IPS-18a (cell line): ENCODE data around the gene AKAP4.

Experiments used
- H3K27ac ChIP-seq: one replicate; pipeline ENCODE4 v1.5.1; 2013; ENCODE audit warnings: low read length
- H3K27me3 ChIP-seq: one replicate; pipeline ENCODE4 v1.6.1; 2013; ENCODE audit warnings: mild to moderate bottlenecking, low read length; ENCODE audit not compliant: control insufficient read depth, insufficient read depth
- H3K36me3 ChIP-seq: one replicate; pipeline ENCODE4 v1.6.1; 2013; ENCODE audit warnings: low read depth, low read length; ENCODE audit not compliant: control insufficient read depth
- H3K4me1 ChIP-seq: one replicate; pipeline ENCODE4 v1.6.1; 2013; ENCODE audit warnings: low read depth, low read length; ENCODE audit not compliant: control insufficient read depth
- H3K4me3 ChIP-seq: one replicate; pipeline ENCODE4 v1.5.1; 2013; ENCODE audit warnings: low read length
- H3K9ac ChIP-seq: one replicate; pipeline ENCODE4 v1.6.1; 2013; ENCODE audit warnings: mild to moderate bottlenecking, low read length, moderate library complexity
- H3K9me3 ChIP-seq: one replicate; pipeline ENCODE4 v1.6.1; 2013; ENCODE audit warnings: low read depth, low read length; ENCODE audit not compliant: control insufficient read depth

Gene AKAP4

GRCh38 chrX:50200907-50201306, at the start of gene AKAP4:
Gene AKAP4, minus strand, starts transcription at chrX:50201007. Its CDS starts 118 bp downstream, at chrX:50200889.
- no peaks in the 10 kb centered on the region for H3K4me1 ChIP-seq
- no peak within 1 kb of the TSS for H3K9ac ChIP-seq
- peaks cover 19% of the 10 kb centered on the region for H3K9me3 ChIP-seq
- H3K27me3 ChIP-seq = no peaks in the 10 kb centered on the region
- no peak within 1 kb of the TSS for H3K4me3 ChIP-seq
- H3K27ac ChIP-seq = no peak within 1 kb of the TSS
- no peaks in the 10 kb centered on the region for H3K36me3 ChIP-seq

- no peak overlapping the region for H3K4me3 ChIP-seq
- H3K27ac ChIP-seq = no peak overlapping the region
- no peaks in the 10 kb centered on the region for H3K27me3 ChIP-seq
- no peaks in the 10 kb centered on the region for H3K36me3 ChIP-seq
- H3K9me3 ChIP-seq = peaks cover 17% of the 10 kb centered on the region
- no peaks in the 10 kb centered on the region for H3K4me1 ChIP-seq
- no peak overlapping the region for H3K9ac ChIP-seq
Measured at GRCh38 chrX:50211510-50211909, 10.7 kb upstream of the AKAP4 start.

GRCh38 chrX:50206753-50207152, 5.9 kb upstream of the AKAP4 start:
- no peak overlapping the region for H3K9ac ChIP-seq
- no peaks in the 10 kb centered on the region for H3K4me1 ChIP-seq
- no peak overlapping the region for H3K4me3 ChIP-seq
- no peaks in the 10 kb centered on the region for H3K36me3 ChIP-seq
- H3K27ac ChIP-seq = no peak overlapping the region
- peaks cover 22% of the 10 kb centered on the region for H3K9me3 ChIP-seq
- H3K27me3 ChIP-seq = no peaks in the 10 kb centered on the region

GRCh38 chrX:50204364-50204899, 3.6 kb upstream of the AKAP4 start, which contains the start of gene CCNB3:
Gene CCNB3, plus strand, starts transcription at chrX:50204765. Its CDS starts 80,399 bp downstream, at chrX:50285164.
- H3K9ac ChIP-seq = peak within 1 kb of the TSS; percentile 52
- peaks cover 10% of the 10 kb centered on the region for H3K9me3 ChIP-seq
- no peak within 1 kb of the TSS for H3K27ac ChIP-seq
- H3K4me3 ChIP-seq = peak within 1 kb of the TSS; percentile 53
- H3K36me3 ChIP-seq = no peaks in the 10 kb centered on the region
- no peaks in the 10 kb centered on the region for H3K4me1 ChIP-seq
- no peaks in the 10 kb centered on the region for H3K27me3 ChIP-seq

- Histone ChIP-seq H3K9me3 (peaks cover 15% of the 10 kb centered on the region), H3K4me1 (no peaks in the 10 kb centered on the region)
Measured at GRCh38 chrX:50202539-50202938, 1.7 kb upstream of the AKAP4 start.

GRCh38 chrX:50198348-50198747, 2.5 kb downstream of the AKAP4 start:
- no peaks in the 10 kb centered on the region for H3K4me1 ChIP-seq
- H3K36me3 ChIP-seq = no peaks in the 10 kb centered on the region
- no peak overlapping the region for H3K27ac ChIP-seq
- peaks cover 14% of the 10 kb centered on the region for H3K9me3 ChIP-seq
- no peak overlapping the region for H3K4me3 ChIP-seq
- H3K9ac ChIP-seq = no peak overlapping the region
- H3K27me3 ChIP-seq = no peaks in the 10 kb centered on the region

More at GRCh38 chrX:50202539-50202938, 1.7 kb upstream of the AKAP4 start:
- Histone ChIP-seq H3K27me3 (no peaks in the 10 kb centered on the region), H3K9ac (no peak overlapping the region), H3K4me3 (no peak overlapping the region), H3K36me3 (no peaks in the 10 kb centered on the region), H3K27ac (no peak overlapping the region)

- no peak overlapping the region for H3K9ac ChIP-seq
- H3K4me1 ChIP-seq = peaks cover 7% of the 10 kb centered on the region
- H3K4me3 ChIP-seq = no peak overlapping the region
- peaks cover 6% of the 10 kb centered on the region for H3K9me3 ChIP-seq
- H3K36me3 ChIP-seq = no peaks in the 10 kb centered on the region
- no peaks in the 10 kb centered on the region for H3K27me3 ChIP-seq
- H3K27ac ChIP-seq = no peak overlapping the region
Measured at GRCh38 chrX:50188859-50189600, 11.8 kb downstream of the AKAP4 start.

- Histone ChIP-seq H3K9ac (no peak overlapping the region), H3K9me3 (peaks cover 11% of the 10 kb centered on the region), H3K27me3 (no peaks in the 10 kb centered on the region), H3K36me3 (no peaks in the 10 kb centered on the region), H3K4me3 (no peak overlapping the region), H3K27ac (no peak overlapping the region), H3K4me1 (peaks cover 3% of the 10 kb centered on the region)
Measured at GRCh38 chrX:50183891-50184290, 16.9 kb downstream of the AKAP4 start.

GRCh38 chrX:50180073-50180940, 20.5 kb downstream of the AKAP4 start:
- Histone ChIP-seq H3K27me3 (no peaks in the 10 kb centered on the region), H3K4me1 (no peaks in the 10 kb centered on the region), H3K9ac (no peak overlapping the region), H3K4me3 (no peak overlapping the region), H3K36me3 (no peaks in the 10 kb centered on the region), H3K9me3 (peaks cover 11% of the 10 kb centered on the region), H3K27ac (no peak overlapping the region)

GRCh38 chrX:50169717-50170116, 31.1 kb downstream of the AKAP4 start:
- Histone ChIP-seq H3K4me3 (no peak overlapping the region), H3K9me3 (peaks cover 22% of the 10 kb centered on the region), H3K4me1 (no peaks in the 10 kb centered on the region), H3K27me3 (no peaks in the 10 kb centered on the region), H3K9ac (no peak overlapping the region), H3K36me3 (no peaks in the 10 kb centered on the region), H3K27ac (no peak overlapping the region)

GRCh38 chrX:50168241-50168687, 32.5 kb downstream of the AKAP4 start:
- H3K27me3 ChIP-seq = no peaks in the 10 kb centered on the region
- H3K9ac ChIP-seq = no peak overlapping the region
- H3K9me3 ChIP-seq = peaks cover 22% of the 10 kb centered on the region
- H3K27ac ChIP-seq = no peak overlapping the region
- H3K36me3 ChIP-seq = no peaks in the 10 kb centered on the region
- H3K4me3 ChIP-seq = no peak overlapping the region
- no peaks in the 10 kb centered on the region for H3K4me1 ChIP-seq
